Astrocyte (in vitro differentiated cells and primary cell): ENCODE measurements around the gene SLC6A9.

Experiments
- CTCF ChIP-seq: IDR thresholded peaks from 2 replicates; pipeline ENCODE4 v1.5.1; 2011; ENCODE audit warnings: low read depth, mild to moderate bottlenecking, inconsistent platforms, low read length, moderate library complexity; ENCODE audit not compliant: insufficient read depth
- EZH2 ChIP-seq: IDR thresholded peaks from 2 replicates; pipeline ENCODE4 v1.6.1; 2012; ENCODE audit warnings: mild to moderate bottlenecking, low read length, inconsistent platforms; ENCODE audit not compliant: insufficient read depth

- no peak for TF ChIP-seq CTCF
- no peak for TF ChIP-seq EZH2
These were observed 78.4 kb downstream of the SLC6A9 start for GRCh38 chr1:43952731-43953346.
